Dendritic cell treated with granulocyte-macrophage colony-stimulating factor and Interleukin-4, amounts not matched to agents 40 ng/mL and 50 ng/mL, for 4 days (primary cell): Measurements from ENCODE around the gene SCNN1G.

ENCODE experiments used
- H3K27ac Mint-ChIP-seq: one replicate; pipeline ENCODE4 v1.8.0; 2022; ENCODE audit warnings: mild to moderate bottlenecking, mixed read lengths
- H3K27me3 Mint-ChIP-seq: one replicate; pipeline ENCODE4 v1.8.0; 2022; ENCODE audit warnings: mild to moderate bottlenecking, mixed read lengths
- H3K36me3 Mint-ChIP-seq: one replicate; pipeline ENCODE4 v1.8.0; 2022; ENCODE audit warnings: low read depth, mixed read lengths
- H3K4me1 Mint-ChIP-seq: one replicate; pipeline ENCODE4 v1.8.0; 2022; ENCODE audit warnings: low read depth, mixed read lengths
- H3K4me3 Mint-ChIP-seq: one replicate; pipeline ENCODE4 v1.8.0; 2022; ENCODE audit warnings: mild to moderate bottlenecking, moderate library complexity, mixed read lengths
- H3K9me3 Mint-ChIP-seq: one replicate; pipeline ENCODE4 v1.8.0; 2022; ENCODE audit warnings: mixed read lengths
- intact Hi-C: fragments of 100-400 bp; cut with micrococcal nuclease; formaldehyde crosslinking; loops from one replicate; pipeline ENCODE4 v1.15.0; 2022

The SCNN1G gene

DNA sequence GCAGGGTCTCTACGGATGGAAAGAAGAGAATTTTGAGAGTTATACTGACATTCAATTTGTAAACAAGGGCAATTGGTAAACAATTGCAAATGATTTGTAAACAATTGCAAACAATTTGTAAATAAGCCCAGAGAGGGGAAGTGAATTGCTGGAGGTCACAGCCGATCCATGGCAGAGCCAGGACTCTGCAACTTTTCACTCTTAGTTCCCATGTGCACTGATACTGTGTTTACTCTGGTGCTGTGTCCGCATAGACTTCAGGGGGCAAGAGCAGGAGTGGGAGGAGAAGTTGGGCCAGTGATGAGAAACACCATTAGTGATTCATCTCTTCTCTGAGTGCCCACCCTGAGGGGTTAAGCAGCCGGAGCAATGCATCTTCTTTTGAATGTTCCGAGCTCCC, 14.0 kb downstream of the SCNN1G start:
- H3K27ac Mint-ChIP-seq, result no peak overlapping the region
- H3K4me3 Mint-ChIP-seq, result no peak overlapping the region
- no peaks in the 10 kb centered on the region for H3K9me3 Mint-ChIP-seq
- no peaks in the 10 kb centered on the region for H3K36me3 Mint-ChIP-seq
- intact Hi-C loops, result no loop called here
- H3K4me1 Mint-ChIP-seq, result no peaks in the 10 kb centered on the region
- peaks cover 6% of the 10 kb centered on the region for H3K27me3 Mint-ChIP-seq

DNA sequence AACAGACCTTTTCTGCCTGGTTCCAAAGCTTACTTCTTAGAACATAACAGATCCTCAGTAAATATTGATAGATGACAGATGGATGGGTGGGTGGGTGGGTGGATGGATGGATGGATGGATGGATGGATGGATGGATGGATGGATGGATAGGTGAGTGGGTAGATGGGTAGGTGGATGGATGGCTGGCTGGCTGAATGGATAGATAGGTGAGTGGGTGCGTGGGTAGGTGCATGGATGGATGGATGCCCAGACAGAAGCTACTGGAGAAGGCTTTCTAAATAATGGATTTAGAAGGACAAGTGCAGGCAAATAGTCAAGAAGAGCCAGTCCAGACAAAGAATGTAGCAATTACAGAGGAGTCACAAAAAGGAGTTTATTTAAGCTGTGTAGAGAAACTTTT, 19.6 kb downstream of the SCNN1G start:
- H3K9me3 Mint-ChIP-seq, result no peaks in the 10 kb centered on the region
- peaks cover 9% of the 10 kb centered on the region for H3K27me3 Mint-ChIP-seq
- intact Hi-C loops, result no loop called here
- H3K36me3 Mint-ChIP-seq, result no peaks in the 10 kb centered on the region
- H3K4me1 Mint-ChIP-seq, result no peaks in the 10 kb centered on the region
- H3K4me3 Mint-ChIP-seq, result no peak overlapping the region
- H3K27ac Mint-ChIP-seq, result no peak overlapping the region

DNA sequence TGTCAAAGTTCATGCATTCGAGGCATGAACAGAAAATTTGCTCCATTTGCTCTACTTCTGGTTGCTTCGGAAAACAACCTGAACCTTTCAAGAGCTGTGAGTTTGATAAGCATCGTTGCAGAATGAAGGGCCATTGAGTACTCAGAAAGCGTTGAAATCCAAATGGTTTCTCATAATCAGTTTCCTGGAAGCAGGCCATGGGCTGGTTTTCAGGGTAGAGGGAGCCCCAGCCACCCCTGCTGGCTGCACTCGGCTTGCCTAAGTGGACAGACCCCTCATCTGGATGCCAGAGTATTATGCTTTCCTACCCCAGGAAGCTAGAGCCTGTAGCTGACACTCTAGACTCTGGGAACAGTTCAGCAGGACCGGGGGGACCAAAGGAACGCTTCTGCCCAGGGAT, 24.4 kb downstream of the SCNN1G start:
- no peaks in the 10 kb centered on the region for H3K9me3 Mint-ChIP-seq
- no peaks in the 10 kb centered on the region for H3K4me1 Mint-ChIP-seq
- no peak overlapping the region for H3K27ac Mint-ChIP-seq
- intact Hi-C loops, result no loop called here
- H3K4me3 Mint-ChIP-seq, result no peak overlapping the region
- H3K27me3 Mint-ChIP-seq, result peaks cover 9% of the 10 kb centered on the region
- no peaks in the 10 kb centered on the region for H3K36me3 Mint-ChIP-seq

DNA sequence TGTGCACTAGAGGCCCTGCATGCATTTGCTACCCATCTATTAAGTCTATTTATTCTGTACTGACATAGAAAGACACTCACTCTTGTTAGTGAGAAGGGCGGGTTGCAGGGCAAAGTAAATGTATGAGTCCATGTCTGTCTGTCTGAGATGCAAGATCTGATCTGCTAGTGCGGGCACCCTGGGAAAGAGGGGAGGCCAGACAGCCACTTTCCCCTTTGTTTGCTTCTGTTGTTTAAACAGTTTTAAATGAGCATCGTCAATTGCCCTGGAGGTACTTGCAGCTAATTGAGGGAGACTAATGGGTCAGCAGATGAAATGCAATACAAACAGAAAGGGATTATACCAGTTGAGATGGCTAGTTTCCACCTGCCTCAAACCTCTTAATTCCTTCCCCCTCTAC, 24.9 kb downstream of the SCNN1G start:
- Mint-ChIP-seq H3K36me3 (no peaks in the 10 kb centered on the region), H3K9me3 (no peaks in the 10 kb centered on the region), H3K4me3 (no peak overlapping the region), H3K4me1 (no peaks in the 10 kb centered on the region), H3K27me3 (peaks cover 6% of the 10 kb centered on the region), H3K27ac (no peak overlapping the region)
- intact Hi-C loops, result no loop called here

DNA sequence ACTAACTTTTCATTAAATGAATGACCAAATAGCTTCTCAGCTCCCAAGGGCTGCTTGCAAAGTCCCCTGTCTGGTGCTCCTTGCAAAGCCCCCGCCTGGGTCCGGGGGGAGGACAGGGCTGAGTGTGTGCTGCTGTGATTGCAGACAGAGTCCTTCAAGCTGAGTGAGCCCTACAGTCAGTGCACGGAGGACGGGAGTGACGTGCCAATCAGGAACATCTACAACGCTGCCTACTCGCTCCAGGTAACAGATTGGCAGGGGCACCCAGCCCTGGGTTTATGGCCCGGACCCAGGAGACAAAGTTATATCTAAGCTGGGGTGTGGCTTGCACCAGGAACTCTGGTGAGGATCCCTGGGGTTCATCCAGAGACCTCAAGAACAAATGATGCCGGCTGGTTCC, 27.1 kb downstream of the SCNN1G start:
- H3K27ac Mint-ChIP-seq, result no peak overlapping the region
- H3K9me3 Mint-ChIP-seq, result no peaks in the 10 kb centered on the region
- H3K27me3 Mint-ChIP-seq, result peaks cover 4% of the 10 kb centered on the region
- intact Hi-C loops, result no loop called here
- no peaks in the 10 kb centered on the region for H3K4me1 Mint-ChIP-seq
- H3K4me3 Mint-ChIP-seq, result no peak overlapping the region
- no peaks in the 10 kb centered on the region for H3K36me3 Mint-ChIP-seq

DNA sequence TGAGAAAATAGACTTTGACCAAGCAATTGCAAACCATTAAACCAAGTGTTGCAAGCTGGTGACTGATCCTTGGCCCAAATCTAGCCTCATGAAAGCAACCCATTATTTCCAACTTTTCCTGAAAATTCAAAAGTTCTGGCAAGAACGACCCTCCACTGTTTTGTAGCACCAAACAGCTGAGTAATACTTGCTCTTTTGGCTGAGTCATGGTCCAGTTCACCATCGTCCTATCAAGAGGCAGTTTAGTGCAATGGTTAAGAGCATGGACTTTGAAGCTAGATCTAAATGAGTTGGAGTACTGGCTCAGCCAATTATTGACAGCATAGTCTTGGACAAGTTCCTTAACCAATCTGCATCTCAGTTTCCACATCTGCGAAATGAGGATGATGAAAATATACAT, 31.3 kb downstream of the SCNN1G start:
- peaks cover 2% of the 10 kb centered on the region for H3K27me3 Mint-ChIP-seq
- H3K4me3 Mint-ChIP-seq, result no peak overlapping the region
- no peak overlapping the region for H3K27ac Mint-ChIP-seq
- H3K9me3 Mint-ChIP-seq, result no peaks in the 10 kb centered on the region
- H3K36me3 Mint-ChIP-seq, result no peaks in the 10 kb centered on the region
- intact Hi-C loops, result no loop called here
- no peaks in the 10 kb centered on the region for H3K4me1 Mint-ChIP-seq

DNA sequence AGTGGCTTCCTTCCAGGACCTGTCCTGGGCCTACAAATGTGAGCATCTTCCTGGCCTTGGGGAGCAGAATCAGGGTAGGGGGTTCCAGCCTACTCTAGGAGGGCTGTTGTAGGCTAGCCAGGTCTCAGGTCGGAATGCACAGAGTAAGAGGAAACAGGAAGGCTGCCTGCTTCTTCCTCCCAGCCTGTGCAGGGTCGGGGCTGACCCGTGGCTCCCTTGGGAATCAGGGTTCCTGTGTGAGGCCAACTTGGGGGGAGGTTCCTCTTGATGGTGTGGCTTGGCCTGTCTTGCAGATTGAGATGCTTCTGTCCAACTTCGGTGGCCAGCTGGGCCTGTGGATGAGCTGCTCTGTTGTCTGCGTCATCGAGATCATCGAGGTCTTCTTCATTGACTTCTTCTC, 32.3 kb downstream of the SCNN1G start:
- no peak overlapping the region for H3K4me3 Mint-ChIP-seq
- H3K9me3 Mint-ChIP-seq, result no peaks in the 10 kb centered on the region
- H3K27me3 Mint-ChIP-seq, result peaks cover 4% of the 10 kb centered on the region
- no peaks in the 10 kb centered on the region for H3K4me1 Mint-ChIP-seq
- no peaks in the 10 kb centered on the region for H3K36me3 Mint-ChIP-seq
- H3K27ac Mint-ChIP-seq, result no peak overlapping the region
- intact Hi-C loops, result no loop called here

DNA sequence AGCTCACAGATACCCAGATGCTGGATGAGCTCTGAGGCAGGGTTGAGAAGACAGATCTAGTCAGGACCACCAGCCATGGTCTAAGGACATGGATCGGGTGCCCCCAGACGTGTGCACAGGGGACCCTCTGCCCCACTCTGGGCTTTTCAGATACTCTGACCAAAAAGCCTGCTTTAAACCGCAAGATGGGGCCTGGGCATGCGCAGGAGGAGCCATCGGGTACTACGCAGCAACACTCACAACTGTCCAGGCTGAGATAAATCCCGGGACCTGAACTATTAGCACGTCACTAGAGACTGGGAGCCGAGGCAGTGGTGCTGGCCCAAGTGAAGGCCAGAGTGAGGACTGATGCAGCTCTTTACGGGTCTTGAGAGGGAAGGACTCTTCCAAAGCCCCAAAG, 32.9 kb downstream of the SCNN1G start:
- intact Hi-C loops, result no loop called here
- no peak overlapping the region for H3K4me3 Mint-ChIP-seq
- H3K4me1 Mint-ChIP-seq, result no peaks in the 10 kb centered on the region
- no peaks in the 10 kb centered on the region for H3K9me3 Mint-ChIP-seq
- H3K27ac Mint-ChIP-seq, result no peak overlapping the region
- H3K27me3 Mint-ChIP-seq, result peaks cover 8% of the 10 kb centered on the region
- H3K36me3 Mint-ChIP-seq, result no peaks in the 10 kb centered on the region

DNA sequence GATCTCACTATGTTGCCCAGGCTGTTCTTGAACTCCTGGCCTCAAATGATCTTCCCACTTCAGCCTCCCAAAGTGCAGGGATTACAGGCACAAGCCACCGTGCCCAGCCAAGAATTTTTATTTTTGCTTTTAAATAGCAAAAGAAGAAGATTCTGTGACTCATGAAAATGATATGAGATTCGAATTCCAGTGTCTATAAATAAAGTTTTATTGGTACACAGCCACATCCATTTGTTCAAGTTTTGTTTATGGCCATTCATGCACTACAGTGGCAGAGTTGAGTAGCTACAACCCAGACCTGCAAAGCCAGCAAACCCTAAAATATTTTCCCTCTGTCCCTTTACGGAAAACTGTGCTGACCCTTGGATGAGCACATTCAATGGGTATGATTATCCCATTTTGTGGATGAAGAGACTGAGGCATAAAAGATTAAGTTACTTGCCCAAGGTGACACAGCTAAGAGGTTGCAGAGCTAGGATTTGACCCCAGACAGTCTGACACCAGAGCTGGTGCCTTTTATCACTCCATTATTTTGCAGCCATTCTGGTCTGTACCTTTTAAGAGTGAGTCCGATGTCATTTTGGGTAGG, 34.2 kb downstream of the SCNN1G start:
- Mint-ChIP-seq H3K9me3 (no peaks in the 10 kb centered on the region), H3K4me3 (no peak overlapping the region), H3K36me3 (no peaks in the 10 kb centered on the region), H3K4me1 (no peaks in the 10 kb centered on the region), H3K27ac (no peak overlapping the region), H3K27me3 (peaks cover 8% of the 10 kb centered on the region)
- intact Hi-C loops, result no loop called here

DNA sequence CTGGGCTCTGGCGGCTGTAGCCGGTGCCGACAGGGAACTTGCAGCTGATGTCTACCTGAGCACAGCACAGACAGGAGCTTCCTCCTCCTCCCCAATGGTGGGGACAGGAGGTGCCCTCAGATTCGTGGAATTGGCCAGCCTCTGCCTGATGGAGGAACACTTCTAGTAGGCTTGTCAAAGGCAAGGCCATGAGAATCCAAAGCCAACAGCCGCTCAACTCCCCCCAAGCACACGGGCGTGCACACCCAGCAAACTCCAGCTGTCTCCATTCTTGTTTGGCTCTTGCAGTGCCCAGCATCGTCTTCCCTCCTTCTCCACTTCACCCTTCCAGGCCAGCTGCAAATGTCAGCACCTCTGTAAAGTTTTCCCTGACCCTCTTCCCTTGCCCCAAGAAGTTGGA, 35.1 kb downstream of the SCNN1G start:
- Mint-ChIP-seq H3K4me1 (no peaks in the 10 kb centered on the region), H3K36me3 (no peaks in the 10 kb centered on the region), H3K27me3 (peaks cover 6% of the 10 kb centered on the region), H3K4me3 (no peak overlapping the region), H3K9me3 (no peaks in the 10 kb centered on the region), H3K27ac (no peak overlapping the region)
- intact Hi-C loops, result no loop called here

DNA sequence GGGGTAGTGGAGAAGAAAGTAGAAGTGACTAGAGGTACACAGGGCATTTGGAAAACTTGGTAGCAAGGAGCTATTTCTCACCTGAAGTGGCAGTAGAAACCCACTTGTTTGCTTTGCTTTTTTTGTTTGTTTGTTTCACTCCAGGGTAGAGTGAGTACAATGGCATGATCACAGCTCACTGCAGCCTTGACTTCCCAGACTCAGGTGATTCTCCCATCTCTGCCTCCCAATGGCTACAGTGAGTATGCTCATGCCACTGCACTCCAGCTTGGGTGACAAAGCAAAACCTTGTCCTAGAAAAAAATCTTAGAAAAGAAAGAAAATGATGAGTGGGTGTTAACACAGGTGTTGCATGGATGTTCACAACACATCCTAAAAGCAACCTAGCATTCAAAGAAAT, 40.4 kb downstream of the SCNN1G start:
- H3K4me1 Mint-ChIP-seq, result no peaks in the 10 kb centered on the region
- intact Hi-C loops, result no loop called here
- H3K4me3 Mint-ChIP-seq, result no peak overlapping the region
- H3K36me3 Mint-ChIP-seq, result no peaks in the 10 kb centered on the region
- H3K27me3 Mint-ChIP-seq, result peaks cover 6% of the 10 kb centered on the region
- H3K9me3 Mint-ChIP-seq, result no peaks in the 10 kb centered on the region
- H3K27ac Mint-ChIP-seq, result no peak overlapping the region

DNA sequence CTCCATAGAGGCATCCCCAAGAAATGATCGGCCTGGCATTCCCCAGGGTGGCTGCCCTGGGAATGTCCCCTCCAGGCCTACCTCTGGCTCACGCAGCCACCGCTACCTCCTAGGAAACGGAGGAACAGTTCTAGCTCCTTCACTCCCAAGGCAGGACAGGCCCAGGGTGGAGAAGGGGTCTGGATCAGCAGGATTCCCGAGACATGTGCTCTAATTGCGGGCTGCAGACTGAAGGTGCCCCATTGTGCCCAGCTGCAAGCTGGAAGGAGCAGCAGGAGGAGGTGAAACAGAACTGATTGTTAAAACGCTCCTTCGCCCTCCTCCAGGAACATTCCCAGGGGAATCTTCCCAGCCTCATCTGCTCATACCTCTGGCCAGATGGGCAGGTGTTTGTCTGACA, 40.8 kb downstream of the SCNN1G start:
- no peak overlapping the region for H3K27ac Mint-ChIP-seq
- H3K27me3 Mint-ChIP-seq, result peaks cover 6% of the 10 kb centered on the region
- intact Hi-C loops, result no loop called here
- no peak overlapping the region for H3K4me3 Mint-ChIP-seq
- no peaks in the 10 kb centered on the region for H3K9me3 Mint-ChIP-seq
- H3K4me1 Mint-ChIP-seq, result no peaks in the 10 kb centered on the region
- no peaks in the 10 kb centered on the region for H3K36me3 Mint-ChIP-seq

DNA sequence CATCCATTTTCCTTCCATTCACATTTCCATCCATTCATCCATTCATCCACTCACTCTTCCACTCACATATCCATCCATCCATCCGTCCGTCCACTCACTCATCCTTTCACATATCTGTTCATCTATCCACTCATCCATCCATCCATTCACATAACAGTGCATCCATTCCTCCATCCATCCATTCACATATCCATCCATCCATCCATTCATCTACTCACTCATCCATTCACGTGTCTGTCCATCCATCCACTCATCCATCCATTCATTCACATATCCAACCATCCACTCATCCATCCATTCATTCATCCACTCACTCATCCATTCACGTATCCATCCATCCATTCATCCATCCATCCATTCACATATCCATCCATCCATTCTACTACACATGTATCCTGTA, 42.6 kb downstream of the SCNN1G start:
- Mint-ChIP-seq H3K27me3 (peaks cover 3% of the 10 kb centered on the region), H3K4me1 (no peaks in the 10 kb centered on the region), H3K36me3 (no peaks in the 10 kb centered on the region), H3K27ac (no peak overlapping the region), H3K4me3 (no peak overlapping the region), H3K9me3 (no peaks in the 10 kb centered on the region)
- intact Hi-C loops, result no loop called here

DNA sequence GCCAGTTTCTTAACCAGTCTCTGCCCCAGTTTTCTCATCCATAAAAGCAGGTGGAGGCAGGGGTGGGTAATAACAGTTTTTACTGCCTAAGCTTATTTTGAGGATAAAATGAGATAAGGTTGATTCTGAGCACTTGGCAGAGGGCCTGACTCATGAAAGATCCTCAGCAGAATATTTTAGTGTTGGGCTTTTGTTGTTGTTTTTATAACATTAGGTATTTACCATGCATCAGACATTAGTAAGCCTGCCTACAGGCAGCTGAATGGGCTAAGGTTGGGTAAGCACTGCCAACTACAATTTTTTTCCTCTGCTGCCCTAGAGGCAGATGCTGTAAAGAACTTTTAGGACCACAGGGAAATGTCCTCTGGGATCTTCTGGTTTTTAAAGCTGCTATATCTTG, 43.1 kb downstream of the SCNN1G start:
- Mint-ChIP-seq H3K4me3 (no peak overlapping the region), H3K27ac (no peak overlapping the region)
- intact Hi-C loops, result no loop called here

DNA sequence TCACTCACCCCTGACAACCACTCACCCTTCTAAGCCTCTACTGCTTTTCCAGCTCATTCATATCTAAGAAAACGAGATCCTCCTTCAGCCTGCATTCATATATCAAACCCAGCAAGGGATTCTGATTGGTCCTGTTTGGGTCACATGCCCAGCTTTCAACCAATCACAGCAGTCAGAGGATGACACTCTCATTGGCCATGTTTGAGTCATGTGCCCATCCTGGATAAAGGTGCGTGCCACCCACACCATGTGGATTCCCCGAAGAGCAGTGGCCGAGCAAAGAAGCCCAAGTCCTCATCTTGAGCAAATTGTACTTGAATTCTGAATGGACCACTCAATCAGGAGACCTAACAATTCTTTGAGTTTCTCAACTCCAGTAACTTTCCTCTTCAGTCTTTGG, 45.0 kb downstream of the SCNN1G start:
- H3K4me1 Mint-ChIP-seq, result no peaks in the 10 kb centered on the region

More for the DNA sequence above, 43.1 kb downstream of the SCNN1G start:
- no peaks in the 10 kb centered on the region for H3K9me3 Mint-ChIP-seq
- no peaks in the 10 kb centered on the region for H3K36me3 Mint-ChIP-seq
- H3K27me3 Mint-ChIP-seq, result no peaks in the 10 kb centered on the region
- no peaks in the 10 kb centered on the region for H3K4me1 Mint-ChIP-seq

More for the DNA sequence above, 45.0 kb downstream of the SCNN1G start:
- Mint-ChIP-seq H3K36me3 (no peaks in the 10 kb centered on the region), H3K9me3 (no peaks in the 10 kb centered on the region), H3K4me3 (no peak overlapping the region), H3K27me3 (no peaks in the 10 kb centered on the region), H3K27ac (no peak overlapping the region)
- intact Hi-C loops, result no loop called here
